Endothelial cell of hepatic sinusoid (primary cell): ENCODE data around the gene DNALI1.
"Not testable (repeated sequence)": the region's sequence is repeated elsewhere in the genome, so short reads cannot be mapped to it uniquely, and the experiment has no call there.

Experiments used
- in situ Hi-C: cut with HindIII; loops from 2 replicates; pipeline ENCODE4 v1.10.0; 2017; ENCODE audit warnings: low sequenced_read_pairs

Gene DNALI1

GRCh38 chr1:37556712-37557196 lies at the start of gene DNALI1:
DNALI1 (plus strand) TSS chr1:37556940; CDS start chr1:37556995, 55 bp downstream.
- in situ Hi-C loops = loop anchor here (5.0 kb wide), 1 partner anchor 59 kb away; no protein-coding TSS in a partner anchor

GRCh38 chr1:37509181-37509580 lies 47.6 kb upstream of the DNALI1 start:
- in situ Hi-C loops = no loop called here

GRCh38 chr1:37513795-37514349 lies 42.9 kb upstream of the DNALI1 start:
- in situ Hi-C loops = no loop called here

GRCh38 chr1:37514350-37515184 lies 42.2 kb upstream of the DNALI1 start, which contains the start of gene MEAF6:
MEAF6 (minus strand) TSS chr1:37514766; CDS start chr1:37514746, 20 bp downstream.
- in situ Hi-C loops = no loop called here

- in situ Hi-C loops = no loop called here
Measured at GRCh38 chr1:37515185-37516034, 41.3 kb upstream of the DNALI1 start.

- in situ Hi-C loops = no loop called here
Measured at GRCh38 chr1:37517569-37517968, 39.2 kb upstream of the DNALI1 start.

- in situ Hi-C loops = not testable (repeated sequence)
Measured at GRCh38 chr1:37518241-37518640, 38.5 kb upstream of the DNALI1 start.

- in situ Hi-C loops = not testable (repeated sequence)
Measured at GRCh38 chr1:37518929-37519328, 37.8 kb upstream of the DNALI1 start.

- in situ Hi-C loops = no loop called here
Measured at GRCh38 chr1:37519613-37520012, 37.1 kb upstream of the DNALI1 start.

GRCh38 chr1:37529888-37530287 lies 26.9 kb upstream of the DNALI1 start:
- in situ Hi-C loops = not testable (repeated sequence)

- in situ Hi-C loops = not testable (repeated sequence)
Measured at GRCh38 chr1:37532418-37533156, 24.2 kb upstream of the DNALI1 start.

- in situ Hi-C loops = no loop called here
Measured at GRCh38 chr1:37533317-37534093, 23.2 kb upstream of the DNALI1 start.

- in situ Hi-C loops = no loop called here
Measured at GRCh38 chr1:37537378-37537777, 19.4 kb upstream of the DNALI1 start.

- in situ Hi-C loops = not testable (repeated sequence)
Measured at GRCh38 chr1:37539154-37539553, 17.6 kb upstream of the DNALI1 start.

- in situ Hi-C loops = no loop called here
Measured at GRCh38 chr1:37540036-37540785, 16.5 kb upstream of the DNALI1 start.

GRCh38 chr1:37544530-37544929 lies 12.2 kb upstream of the DNALI1 start:
- in situ Hi-C loops = no loop called here

- in situ Hi-C loops = no loop called here
Measured at GRCh38 chr1:37545019-37545418, 11.7 kb upstream of the DNALI1 start.

GRCh38 chr1:37549341-37549740 lies 7.4 kb upstream of the DNALI1 start:
- in situ Hi-C loops = no loop called here

GRCh38 chr1:37553598-37553926 lies 3.2 kb upstream of the DNALI1 start:
- in situ Hi-C loops = no loop called here
